HepG2 (cell line): ENCODE measurements around the gene NAA15. TPM values are rescaled to one million over a fixed set of nuclear protein-coding genes. Genes with fewer than 3 reads are reported as not detected.

ENCODE experiments used
- GLMP ChIP-seq: sonication (generic); formaldehyde crosslinking; IDR thresholded peaks from 2 replicates; pipeline ENCODE4 v1.9.0; 2021; ENCODE audit warnings: missing genetic modification reagents, mild to moderate bottlenecking, borderline replicate concordance
- GTF3A ChIP-seq: sonication (generic); formaldehyde crosslinking; conservative IDR thresholded peaks from 2 replicates; pipeline ENCODE4 v1.4.0; 2020; ENCODE audit warnings: mild to moderate bottlenecking, missing genetic modification reagents
- KAT2B ChIP-seq: fragments of 150-350 bp; IDR thresholded peaks from 2 replicates; pipeline ENCODE4 v1.6.1; 2014; ENCODE audit warnings: low read depth, low read length, borderline replicate concordance
- NFE2L1 ChIP-seq: sonication (generic); formaldehyde crosslinking; IDR thresholded peaks from 2 replicates; pipeline ENCODE4 v1.4.0; 2020; ENCODE audit warnings: missing genetic modification reagents, mild to moderate bottlenecking, borderline replicate concordance
- NR1H2 ChIP-seq: sonication (generic); formaldehyde crosslinking; IDR thresholded peaks from 2 replicates; pipeline ENCODE4 v1.8.1; 2022; ENCODE audit warnings: low read depth, missing genetic modification reagents, borderline replicate concordance
- PREB ChIP-seq: sonication (generic); formaldehyde crosslinking; IDR thresholded peaks from 2 replicates; pipeline ENCODE4 v1.4.0; 2020; ENCODE audit warnings: missing genetic modification reagents
- SMARCC2 ChIP-seq: fragments of 450-650 bp; IDR thresholded peaks from 2 replicates; pipeline ENCODE4 v1.6.1; 2017; ENCODE audit warnings: antibody characterized with exemption, mild to moderate bottlenecking
- SRF ChIP-seq: IDR thresholded peaks from 2 replicates; pipeline ENCODE4 v1.6.1; 2011; ENCODE audit warnings: mild to moderate bottlenecking, low read depth, low read length, moderate library complexity
- THRA ChIP-seq: sonication (generic); formaldehyde crosslinking; IDR thresholded peaks from 2 replicates; pipeline ENCODE4 v1.4.0; 2020; ENCODE audit warnings: missing genetic modification reagents, borderline replicate concordance
- TSC22D2 ChIP-seq: sonication (generic); formaldehyde crosslinking; IDR thresholded peaks from 2 replicates; pipeline ENCODE4 v1.5.1; 2020; ENCODE audit warnings: missing genetic modification reagents, mild to moderate bottlenecking, borderline replicate concordance
- ZBTB7A ChIP-seq: sonication (generic); formaldehyde crosslinking; IDR thresholded peaks from 2 replicates; pipeline ENCODE4 v1.8.0; 2022; ENCODE audit warnings: mild to moderate bottlenecking, missing genetic modification reagents
- ZNF121 ChIP-seq: sonication (generic); formaldehyde crosslinking; IDR thresholded peaks from 2 replicates; pipeline ENCODE4 v1.5.0; 2020; ENCODE audit warnings: mild to moderate bottlenecking, missing genetic modification reagents
- ZNF138 ChIP-seq: sonication (generic); formaldehyde crosslinking; IDR thresholded peaks from 2 replicates; pipeline ENCODE4 v1.5.0; 2020; ENCODE audit warnings: mild to moderate bottlenecking, low read depth, missing genetic modification reagents
- ZNF205 ChIP-seq: IDR thresholded peaks from 2 replicates; pipeline ENCODE4 v1.6.1; 2018; ENCODE audit warnings: missing biosample characterization, missing genetic modification reagents
- ZNF354B ChIP-seq: sonication (generic); formaldehyde crosslinking; IDR thresholded peaks from 2 replicates; pipeline ENCODE4 v1.8.0; 2022; ENCODE audit warnings: mild to moderate bottlenecking, missing genetic modification reagents
- ZNF383 ChIP-seq: sonication (generic); formaldehyde crosslinking; IDR thresholded peaks from 2 replicates; pipeline ENCODE4 v1.4.0; 2020; ENCODE audit warnings: missing genetic modification reagents, mild to moderate bottlenecking, borderline replicate concordance
- ZNF460 ChIP-seq: sonication (generic); formaldehyde crosslinking; IDR thresholded peaks from 2 replicates; pipeline ENCODE4 v1.5.1; 2020; ENCODE audit warnings: missing genetic modification reagents, mild to moderate bottlenecking, borderline replicate concordance
- ZNF619 ChIP-seq: sonication (generic); formaldehyde crosslinking; IDR thresholded peaks from 2 replicates; pipeline ENCODE4 v1.4.0; 2020; ENCODE audit warnings: mild to moderate bottlenecking, missing genetic modification reagents
- ZNF660 ChIP-seq: sonication (generic); formaldehyde crosslinking; IDR thresholded peaks from 2 replicates; pipeline ENCODE4 v1.5.1; 2020; ENCODE audit warnings: mild to moderate bottlenecking, low read depth, missing genetic modification reagents, borderline replicate concordance
- ZNF713 ChIP-seq: sonication (generic); formaldehyde crosslinking; IDR thresholded peaks from 2 replicates; pipeline ENCODE4 v1.4.0; 2020; ENCODE audit warnings: mild to moderate bottlenecking, missing genetic modification reagents
- ZNF776 ChIP-seq: sonication (generic); formaldehyde crosslinking; IDR thresholded peaks from 2 replicates; pipeline ENCODE4 v1.4.0; 2020; ENCODE audit warnings: mild to moderate bottlenecking, missing genetic modification reagents
- polyA plus RNA-seq, 8 experiments: library from polyadenylated mRNA; depleted of rRNA in 3 of 8; stranded (reverse) in 7 of 8; unstranded in 1 of 8; fragments of >200 nt; fragmentation: Illumina TruSeq in 4 of 8; extraction: Trizol in 4 of 8; gene quantifications; 2 replicates each; pipeline versions ENCODE4 v1.2.1 to v1.2.3, GENCODE V29; 2011 to 2016; ENCODE audit warnings: low read depth in 4 of 8, missing spikeins in 1 of 8, mixed read lengths in 1 of 8; ENCODE audit not compliant: insufficient read depth in 1 of 8
- total RNA-seq, 5 experiments: library from RNA; depleted of rRNA; stranded (reverse); fragments of >200 nt; fragmentation: Illumina TruSeq; extraction: Trizol; gene quantifications; 2 replicates each; pipeline ENCODE4 v1.2.3, GENCODE V29; 2016; ENCODE audit warnings: low read depth in 1 of 5
- TF ChIP-seq, protein P1 (sequence below): sonication (generic); formaldehyde crosslinking; IDR thresholded peaks from 2 replicates; pipeline ENCODE4 v1.4.0; 2020; ENCODE audit warnings: missing genetic modification reagents
- TF ChIP-seq, protein P2 (sequence below): IDR thresholded peaks from 2 replicates; pipeline ENCODE4 v1.6.1; 2016; ENCODE audit warnings: control low read depth

Gene NAA15
- total and polyA plus RNA-seq, 2 of the 13 experiments (the other 11 are each of a cell fraction or from before 2014, with no cell fraction given), result 6.2 to 50.2 TPM

DNA sequence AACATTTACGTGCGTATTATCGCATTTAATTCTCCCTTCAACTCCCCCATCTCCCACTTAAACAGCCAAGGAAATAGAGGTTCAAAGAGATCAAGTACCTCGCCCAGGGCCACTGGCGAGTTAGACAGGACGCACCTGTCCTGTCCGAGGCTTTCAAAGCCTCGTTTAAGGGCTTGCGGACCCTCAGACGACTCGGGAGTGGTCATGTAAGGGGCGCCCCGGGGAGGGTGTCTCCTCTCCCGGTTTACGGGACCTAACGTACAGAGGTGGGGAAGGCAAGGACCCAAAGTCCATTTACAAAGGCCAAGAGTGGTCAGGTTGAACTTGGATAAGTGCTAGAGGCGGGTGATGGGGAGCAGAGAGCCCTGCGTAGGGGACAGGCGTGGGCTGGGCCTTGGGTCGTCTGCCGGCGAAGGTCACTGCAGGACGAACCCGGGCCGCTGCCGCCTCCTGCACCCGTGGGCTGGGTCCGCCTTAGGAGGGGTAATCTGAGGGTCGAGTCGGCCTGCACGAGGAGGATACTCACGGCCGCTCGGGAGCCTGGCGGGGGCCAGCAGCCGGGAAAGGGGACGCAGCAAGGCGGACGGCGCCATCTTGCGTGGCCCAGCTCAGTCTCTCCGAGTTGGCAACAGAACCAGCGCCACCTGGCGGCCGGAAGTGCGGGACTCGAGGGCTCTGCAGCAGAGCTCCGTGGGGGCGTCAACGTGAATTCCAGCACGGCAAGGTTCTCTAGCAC lies 5.9 kb upstream of the NAA15 start (continued):
- TF ChIP-seq THRA, result peak; percentile 44; the same call in 1 of the 2 replicates
- TF ChIP-seq, protein P1, sequence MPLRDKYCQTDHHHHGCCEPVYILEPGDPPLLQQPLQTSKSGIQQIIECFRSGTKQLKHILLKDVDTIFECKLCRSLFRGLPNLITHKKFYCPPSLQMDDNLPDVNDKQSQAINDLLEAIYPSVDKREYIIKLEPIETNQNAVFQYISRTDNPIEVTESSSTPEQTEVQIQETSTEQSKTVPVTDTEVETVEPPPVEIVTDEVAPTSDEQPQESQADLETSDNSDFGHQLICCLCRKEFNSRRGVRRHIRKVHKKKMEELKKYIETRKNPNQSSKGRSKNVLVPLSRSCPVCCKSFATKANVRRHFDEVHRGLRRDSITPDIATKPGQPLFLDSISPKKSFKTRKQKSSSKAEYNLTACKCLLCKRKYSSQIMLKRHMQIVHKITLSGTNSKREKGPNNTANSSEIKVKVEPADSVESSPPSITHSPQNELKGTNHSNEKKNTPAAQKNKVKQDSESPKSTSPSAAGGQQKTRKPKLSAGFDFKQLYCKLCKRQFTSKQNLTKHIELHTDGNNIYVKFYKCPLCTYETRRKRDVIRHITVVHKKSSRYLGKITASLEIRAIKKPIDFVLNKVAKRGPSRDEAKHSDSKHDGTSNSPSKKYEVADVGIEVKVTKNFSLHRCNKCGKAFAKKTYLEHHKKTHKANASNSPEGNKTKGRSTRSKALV, result peak; percentile 85
- TF ChIP-seq, protein P2, sequence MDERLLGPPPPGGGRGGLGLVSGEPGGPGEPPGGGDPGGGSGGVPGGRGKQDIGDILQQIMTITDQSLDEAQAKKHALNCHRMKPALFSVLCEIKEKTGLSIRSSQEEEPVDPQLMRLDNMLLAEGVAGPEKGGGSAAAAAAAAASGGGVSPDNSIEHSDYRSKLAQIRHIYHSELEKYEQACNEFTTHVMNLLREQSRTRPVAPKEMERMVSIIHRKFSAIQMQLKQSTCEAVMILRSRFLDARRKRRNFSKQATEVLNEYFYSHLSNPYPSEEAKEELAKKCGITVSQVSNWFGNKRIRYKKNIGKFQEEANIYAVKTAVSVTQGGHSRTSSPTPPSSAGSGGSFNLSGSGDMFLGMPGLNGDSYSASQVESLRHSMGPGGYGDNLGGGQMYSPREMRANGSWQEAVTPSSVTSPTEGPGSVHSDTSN (CRISPR knock-in tag), result no peak
- no peak; the same call in 1 of the 2 replicates for TF ChIP-seq ZNF460 (CRISPR knock-in tag)
- TF ChIP-seq SMARCC2, result no peak
- 0 out of 2 replicates have a peak, but pooled peaks have one; percentile 35 for TF ChIP-seq NR1H2
- no peak for TF ChIP-seq ZNF619
- no peak for TF ChIP-seq ZNF713 (CRISPR knock-in tag)
- TF ChIP-seq ZNF383 (CRISPR knock-in tag), result no peak
- peak; percentile 40; the same call in 1 of the 2 replicates for TF ChIP-seq ZBTB7A (CRISPR knock-in tag)
- TF ChIP-seq ZNF121 (CRISPR knock-in tag), result peak; percentile 64
- TF ChIP-seq ZNF205, result 0 out of 2 replicates have a peak, but pooled peaks have one; percentile 62
- no peak for TF ChIP-seq KAT2B
- no peak for TF ChIP-seq ZNF354B (CRISPR knock-in tag)
- peak; percentile 38; the same call in 1 of the 2 replicates for TF ChIP-seq TSC22D2 (CRISPR knock-in tag)
- no peak for TF ChIP-seq ZNF660 (CRISPR knock-in tag)
- no peak for TF ChIP-seq PREB (CRISPR knock-in tag)
- no peak for TF ChIP-seq GLMP
- no peak for TF ChIP-seq SRF
- no peak; the same call in 1 of the 2 replicates for TF ChIP-seq ZNF776 (CRISPR knock-in tag)
- peak; percentile 69; the same call in 1 of the 2 replicates for TF ChIP-seq ZNF138 (CRISPR knock-in tag)
- 0 out of 2 replicates have a peak, but pooled peaks have one; percentile 86 for TF ChIP-seq GTF3A (CRISPR knock-in tag)
- peak; percentile 43; the same call in 1 of the 2 replicates for TF ChIP-seq NFE2L1 (CRISPR knock-in tag)
